ENCODE measurements around the gene BMAL1. TPM values are rescaled to one million over a fixed set of nuclear protein-coding genes. Genes with fewer than 3 reads are reported as not detected.
A peak's percentile ranks its signal among the peaks of the same experiment; 100 is the strongest.

The BMAL1 gene
- total RNA-seq, 5 donors from 2014 or later (not counting 1 experiment from before 2014, with no cell fraction given): 67.9 to 99.2 (median 72.1) TPM

- peaks cover 15 to 88% of the 10 kb centered on the region in 2 donors for H3K36me3 ChIP-seq (ENCODE audit: control insufficient read depth in 2 of 2, extremely low read depth in 1 of 2, insufficient read depth in 1 of 2, low read length in 1 of 2)
- no peak for DNase-seq
- H3K27ac Mint-ChIP-seq: peak overlapping the region in 1 of 2 donors; percentile 52
- H3K27ac ChIP-seq (ENCODE audit: low read length): no peak overlapping the region
- ChIA-PET CTCF (no interaction called here), POLR2A (no interaction called here)
- H3K4me3 Mint-ChIP-seq: no peak overlapping the region
- H3K4me1 Mint-ChIP-seq: no peaks in the 10 kb centered on the region
- H3K27me3 ChIP-seq (replicated peaks in 1 of 2; ENCODE audit: control insufficient read depth in 2 of 2, extremely low read depth in 1 of 2, insufficient read depth in 2 of 2, low read length in 1 of 2): no peaks in the 10 kb centered on the region
- ATAC-seq (replicated peaks in 1 of 4): no peak
- no peaks in the 10 kb centered on the region for H3K9me3 ChIP-seq
- no peaks in the 10 kb centered on the region for H3K9me3 Mint-ChIP-seq
- peaks cover 59% of the 10 kb centered on the region for H3K36me3 Mint-ChIP-seq
- H3K4me3 ChIP-seq (ENCODE audit: control insufficient read depth in 1 of 2, extremely low read depth in 1 of 2, low read length in 1 of 2): no peak overlapping the region
- WGBS (ENCODE audit: insufficient coverage): 100% methylated on average over 7 of the region's 9 CpGs
- no peaks in the 10 kb centered on the region for H3K27me3 Mint-ChIP-seq
- no peaks in the 10 kb centered on the region for H3K4me1 ChIP-seq (ENCODE audit: control insufficient read depth in 1 of 2, extremely low read depth in 1 of 2, insufficient read depth in 2 of 2, low read length in 2 of 2)
Measured at GRCh38 chr11:13357232-13357631, 79.6 kb downstream of the BMAL1 start.

DNA sequence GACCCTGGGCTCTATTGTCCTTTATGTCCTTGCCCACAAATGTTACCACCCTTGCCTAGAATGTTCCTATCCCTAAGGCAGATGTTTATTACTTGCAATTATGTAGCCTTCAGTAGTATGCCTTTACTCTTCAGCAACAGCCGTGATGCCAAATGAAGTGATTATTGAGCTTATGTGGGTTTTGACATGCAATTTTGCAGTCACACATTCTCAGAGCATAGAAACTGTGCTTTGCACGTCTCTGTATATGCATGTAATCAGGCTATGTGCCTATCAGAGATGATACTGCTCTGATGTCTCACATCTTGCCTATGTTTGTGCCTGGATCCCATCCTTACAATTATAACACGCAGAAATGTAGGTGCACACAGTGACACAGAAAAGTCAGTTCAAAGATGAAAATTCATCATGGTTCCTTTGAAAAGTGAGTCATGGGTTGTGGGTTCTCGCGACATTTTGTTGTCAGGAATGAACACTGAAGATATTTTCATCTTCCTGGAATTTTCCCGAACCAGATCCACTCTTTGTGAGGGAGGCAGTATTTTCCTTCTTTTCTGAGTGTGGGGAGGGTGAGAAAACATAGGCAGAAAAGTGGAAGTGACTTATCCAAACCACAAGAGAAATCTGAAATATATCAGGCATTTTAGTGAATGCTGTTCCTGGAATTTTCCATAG lies 81.1 kb downstream of the BMAL1 start:
- no peaks in the 10 kb centered on the region for H3K9me3 Mint-ChIP-seq
- no CpG with 5 or more reads among the region's 6 CpGs for WGBS (ENCODE audit: insufficient coverage)
- H3K4me1 ChIP-seq (ENCODE audit: control insufficient read depth in 1 of 2, extremely low read depth in 1 of 2, insufficient read depth in 2 of 2, low read length in 2 of 2): no peaks in the 10 kb centered on the region
- POLR2A ChIA-PET: no interaction called here
- no peak for DNase-seq
- no peak overlapping the region for H3K27ac Mint-ChIP-seq
- no peak overlapping the region for H3K4me3 ChIP-seq (ENCODE audit: control insufficient read depth in 1 of 2, extremely low read depth in 1 of 2, low read length in 1 of 2)
- peaks cover 16 to 91% of the 10 kb centered on the region in 2 donors for H3K36me3 ChIP-seq (ENCODE audit: control insufficient read depth in 2 of 2, extremely low read depth in 1 of 2, insufficient read depth in 1 of 2, low read length in 1 of 2)
- H3K4me3 Mint-ChIP-seq: no peak overlapping the region
- peaks cover 61% of the 10 kb centered on the region for H3K36me3 Mint-ChIP-seq
- no peaks in the 10 kb centered on the region for H3K9me3 ChIP-seq
- no peaks in the 10 kb centered on the region for H3K27me3 ChIP-seq (replicated peaks in 1 of 2; ENCODE audit: control insufficient read depth in 2 of 2, extremely low read depth in 1 of 2, insufficient read depth in 2 of 2, low read length in 1 of 2)
- no peaks in the 10 kb centered on the region for H3K27me3 Mint-ChIP-seq
- H3K27ac ChIP-seq (ENCODE audit: low read length): no peak overlapping the region
- ATAC-seq (replicated peaks in 1 of 4): no peak
- CTCF ChIA-PET: no interaction called here
- H3K4me1 Mint-ChIP-seq: no peaks in the 10 kb centered on the region

GRCh38 chr11:13362596-13363109 lies 85.1 kb downstream of the BMAL1 start:
- Mint-ChIP-seq H3K27ac (no peak overlapping the region), H3K9me3 (no peaks in the 10 kb centered on the region), H3K4me1 (no peaks in the 10 kb centered on the region), H3K27me3 (no peaks in the 10 kb centered on the region), H3K4me3 (no peak overlapping the region), H3K36me3 (peaks cover 72% of the 10 kb centered on the region)
- Histone ChIP-seq H3K9me3 (no peaks in the 10 kb centered on the region), H3K27ac (ENCODE audit: low read length) (no peak overlapping the region), H3K36me3 (ENCODE audit: control insufficient read depth in 2 of 2, extremely low read depth in 1 of 2, insufficient read depth in 1 of 2, low read length in 1 of 2) (peaks cover 17 to 96% of the 10 kb centered on the region in 2 donors), H3K4me1 (ENCODE audit: control insufficient read depth in 1 of 2, extremely low read depth in 1 of 2, insufficient read depth in 2 of 2, low read length in 2 of 2) (no peaks in the 10 kb centered on the region), H3K27me3 (replicated peaks in 1 of 2; ENCODE audit: control insufficient read depth in 2 of 2, extremely low read depth in 1 of 2, insufficient read depth in 2 of 2, low read length in 1 of 2) (no peaks in the 10 kb centered on the region), H3K4me3 (ENCODE audit: control insufficient read depth in 1 of 2, extremely low read depth in 1 of 2, low read length in 1 of 2) (no peak overlapping the region)
- ATAC-seq (replicated peaks in 1 of 4) (no peak), DNase-seq (no peak)
- POLR2A ChIA-PET: no interaction called here
- CTCF ChIA-PET: interaction anchor here in 1 of 2 donors (0.6 kb wide), 1 partner anchor 888 kb away, joined by 3 read pairs; no protein-coding TSS in a partner anchor
- WGBS (ENCODE audit: insufficient coverage): 95% methylated on average over 7 of the region's 9 CpGs

GRCh38 chr11:13364388-13364787 lies 86.8 kb downstream of the BMAL1 start:
- no peak for DNase-seq
- Histone ChIP-seq H3K27me3 (replicated peaks in 1 of 2; ENCODE audit: control insufficient read depth in 2 of 2, extremely low read depth in 1 of 2, insufficient read depth in 2 of 2, low read length in 1 of 2) (no peaks in the 10 kb centered on the region), H3K27ac (ENCODE audit: low read length) (no peak overlapping the region), H3K9me3 (no peaks in the 10 kb centered on the region), H3K4me1 (ENCODE audit: control insufficient read depth in 1 of 2, extremely low read depth in 1 of 2, insufficient read depth in 2 of 2, low read length in 2 of 2) (no peaks in the 10 kb centered on the region), H3K36me3 (ENCODE audit: control insufficient read depth in 2 of 2, extremely low read depth in 1 of 2, insufficient read depth in 1 of 2, low read length in 1 of 2) (peaks cover 23 to 96% of the 10 kb centered on the region in 2 donors), H3K4me3 (ENCODE audit: control insufficient read depth in 1 of 2, extremely low read depth in 1 of 2, low read length in 1 of 2) (no peak overlapping the region)
- Mint-ChIP-seq H3K27ac (no peak overlapping the region), H3K36me3 (peaks cover 72% of the 10 kb centered on the region), H3K27me3 (no peaks in the 10 kb centered on the region), H3K4me1 (no peaks in the 10 kb centered on the region), H3K4me3 (no peak overlapping the region), H3K9me3 (no peaks in the 10 kb centered on the region)
- CTCF ChIA-PET: interaction anchor here in 1 of 2 donors (0.6 kb wide), 2 partner anchors 116 to 893 kb away, joined by 4 to 8 read pairs; no protein-coding TSS in a partner anchor
- no peak for ATAC-seq (replicated peaks in 1 of 4)
- POLR2A ChIA-PET: no interaction called here
- 40% methylated on average over 1 of the region's 2 CpGs for WGBS (ENCODE audit: insufficient coverage)

- DNase-seq (no peak), ATAC-seq (replicated peaks in 1 of 4) (no peak)
- Mint-ChIP-seq H3K27ac (no peak overlapping the region), H3K9me3 (no peaks in the 10 kb centered on the region), H3K4me1 (no peaks in the 10 kb centered on the region), H3K4me3 (no peak overlapping the region), H3K36me3 (peaks cover 55% of the 10 kb centered on the region), H3K27me3 (no peaks in the 10 kb centered on the region)
- Histone ChIP-seq H3K4me3 (ENCODE audit: control insufficient read depth in 1 of 2, extremely low read depth in 1 of 2, low read length in 1 of 2) (no peak overlapping the region), H3K4me1 (ENCODE audit: control insufficient read depth in 1 of 2, extremely low read depth in 1 of 2, insufficient read depth in 2 of 2, low read length in 2 of 2) (no peaks in the 10 kb centered on the region), H3K27ac (ENCODE audit: low read length) (no peak overlapping the region), H3K36me3 (ENCODE audit: control insufficient read depth in 2 of 2, extremely low read depth in 1 of 2, insufficient read depth in 1 of 2, low read length in 1 of 2) (peaks cover 25 to 96% of the 10 kb centered on the region in 2 donors), H3K27me3 (replicated peaks in 1 of 2; ENCODE audit: control insufficient read depth in 2 of 2, extremely low read depth in 1 of 2, insufficient read depth in 2 of 2, low read length in 1 of 2) (no peaks in the 10 kb centered on the region), H3K9me3 (no peaks in the 10 kb centered on the region)
- POLR2A ChIA-PET: no interaction called here
- no CpG with 5 or more reads among the region's 7 CpGs for WGBS (ENCODE audit: insufficient coverage)
- CTCF ChIA-PET: interaction anchor here in 1 of 2 donors (0.7 to 1.1 kb wide), 2 partner anchors 11 to 20 kb away, joined by 3 read pairs; no protein-coding TSS in a partner anchor
Measured at GRCh38 chr11:13366266-13367026, 88.9 kb downstream of the BMAL1 start.

GRCh38 chr11:13367115-13367514 lies 89.5 kb downstream of the BMAL1 start:
- Mint-ChIP-seq H3K4me1 (no peaks in the 10 kb centered on the region), H3K27ac (no peak overlapping the region), H3K36me3 (peaks cover 51% of the 10 kb centered on the region), H3K4me3 (no peak overlapping the region), H3K27me3 (no peaks in the 10 kb centered on the region), H3K9me3 (no peaks in the 10 kb centered on the region)
- Histone ChIP-seq H3K9me3 (no peaks in the 10 kb centered on the region), H3K27ac (ENCODE audit: low read length) (no peak overlapping the region), H3K27me3 (replicated peaks in 1 of 2; ENCODE audit: control insufficient read depth in 2 of 2, extremely low read depth in 1 of 2, insufficient read depth in 2 of 2, low read length in 1 of 2) (no peaks in the 10 kb centered on the region), H3K4me1 (ENCODE audit: control insufficient read depth in 1 of 2, extremely low read depth in 1 of 2, insufficient read depth in 2 of 2, low read length in 2 of 2) (no peaks in the 10 kb centered on the region), H3K36me3 (ENCODE audit: control insufficient read depth in 2 of 2, extremely low read depth in 1 of 2, insufficient read depth in 1 of 2, low read length in 1 of 2) (peaks cover 29 to 96% of the 10 kb centered on the region in 2 donors), H3K4me3 (ENCODE audit: control insufficient read depth in 1 of 2, extremely low read depth in 1 of 2, low read length in 1 of 2) (no peak overlapping the region)
- ATAC-seq (replicated peaks in 1 of 4) (no peak), DNase-seq (no peak)
- 100% methylated on average over 1 of the region's 4 CpGs for WGBS (ENCODE audit: insufficient coverage)
- ChIA-PET CTCF (interaction anchor here (0.6 to 1.1 kb wide), 3 partner anchors 11 to 858 kb away, joined by 3 to 15 read pairs (median 3); no protein-coding TSS in a partner anchor), POLR2A (interaction anchor here in 1 of 2 donors (0.6 kb wide), 2 partner anchors 699 to 963 kb away, joined by 4 read pairs; no protein-coding TSS in a partner anchor)
